SK-N-SH treated with all-trans-retinoic acid at 6 μM for 48 hours (cell line): ENCODE measurements around the gene CAP1.

Experiments
- ATAC-seq: fragments of 200-7000 bp; cut with Tn5 transposase; 3 replicates; pipeline ENCODE4 v1.9.1; 2020; ENCODE audit warnings: mild to moderate bottlenecking, moderate library complexity
- ARNTL ChIP-seq: fragments of 450-650 bp; formaldehyde crosslinking; IDR thresholded peaks from 2 replicates; pipeline ENCODE4 v1.5.0; 2020; ENCODE audit warnings: low read depth, mild to moderate bottlenecking, moderate library complexity, borderline replicate concordance
- BACH2 ChIP-seq: fragments of 250-450 bp; sonication (Bioruptor Pico); IDR thresholded peaks from 2 replicates; pipeline ENCODE4 v1.9.0; 2021; ENCODE audit warnings: mild to moderate bottlenecking, borderline replicate concordance
- CREB5 ChIP-seq: fragments of 250-450 bp; sonication (Bioruptor Pico); IDR thresholded peaks from 2 replicates; pipeline ENCODE4 v1.5.1; 2020; ENCODE audit warnings: low read depth, mild to moderate bottlenecking, moderate library complexity
- CSDC2 ChIP-seq: fragments of 250-450 bp; sonication (Bioruptor Pico); IDR thresholded peaks from 2 replicates; pipeline ENCODE4 v1.5.0; 2020; ENCODE audit warnings: mild to moderate bottlenecking, moderate library complexity
- ESRRG ChIP-seq: fragments of 250-450 bp; sonication (Bioruptor Pico); IDR thresholded peaks from 2 replicates; pipeline ENCODE4 v1.6.1; 2021; ENCODE audit warnings: mild to moderate bottlenecking
- PPARA ChIP-seq: fragments of 250-450 bp; sonication (Bioruptor Pico); IDR thresholded peaks from 2 replicates; pipeline ENCODE4 v1.5.0; 2020; ENCODE audit warnings: mild to moderate bottlenecking, borderline replicate concordance
- SNAI2 ChIP-seq: fragments of 250-450 bp; sonication (Bioruptor Pico); IDR thresholded peaks from 2 replicates; pipeline ENCODE4 v1.5.0; 2020; ENCODE audit warnings: mild to moderate bottlenecking, moderate library complexity
- TOX ChIP-seq: fragments of 250-450 bp; sonication (Bioruptor Pico); IDR thresholded peaks from 2 replicates; pipeline ENCODE4 v1.8.0; 2021; ENCODE audit warnings: mild to moderate bottlenecking, moderate library complexity, borderline replicate concordance
- ZFP3 ChIP-seq: fragments of 250-450 bp; sonication (Bioruptor Pico); IDR thresholded peaks from 2 replicates; pipeline ENCODE4 v1.5.0; 2020; ENCODE audit warnings: mild to moderate bottlenecking, moderate library complexity
- ZFP30 ChIP-seq: fragments of 450-650 bp; formaldehyde crosslinking; IDR thresholded peaks from 2 replicates; pipeline ENCODE4 v1.5.0; 2022; ENCODE audit warnings: mild to moderate bottlenecking, moderate library complexity
- ZNF565 ChIP-seq: fragments of 450-650 bp; formaldehyde crosslinking; conservative IDR thresholded peaks from 2 replicates; pipeline ENCODE4 v1.5.0; 2020; ENCODE audit warnings: low read depth, mild to moderate bottlenecking, moderate library complexity
- ZNF70 ChIP-seq: fragments of 450-650 bp; formaldehyde crosslinking; IDR thresholded peaks from 2 replicates; pipeline ENCODE4 v1.5.0; 2020; ENCODE audit warnings: mild to moderate bottlenecking, moderate library complexity
- TF ChIP-seq, protein P1 (sequence below): fragments of 250-450 bp; sonication (Bioruptor Pico); IDR thresholded peaks from 2 replicates; pipeline ENCODE4 v1.8.0; 2020; ENCODE audit warnings: mild to moderate bottlenecking, moderate library complexity, borderline replicate concordance
- TF ChIP-seq, protein P2 (sequence below): fragments of 250-450 bp; sonication (Bioruptor Pico); IDR thresholded peaks from 2 replicates; pipeline ENCODE4 v1.8.0; 2021; ENCODE audit warnings: low read depth, mild to moderate bottlenecking, moderate library complexity, borderline replicate concordance
- TF ChIP-seq, protein P3 (sequence below): fragments of 250-450 bp; sonication (Bioruptor Pico); IDR thresholded peaks from 2 replicates; pipeline ENCODE4 v1.5.1; 2021; ENCODE audit warnings: mild to moderate bottlenecking, moderate library complexity

Gene CAP1

DNA sequence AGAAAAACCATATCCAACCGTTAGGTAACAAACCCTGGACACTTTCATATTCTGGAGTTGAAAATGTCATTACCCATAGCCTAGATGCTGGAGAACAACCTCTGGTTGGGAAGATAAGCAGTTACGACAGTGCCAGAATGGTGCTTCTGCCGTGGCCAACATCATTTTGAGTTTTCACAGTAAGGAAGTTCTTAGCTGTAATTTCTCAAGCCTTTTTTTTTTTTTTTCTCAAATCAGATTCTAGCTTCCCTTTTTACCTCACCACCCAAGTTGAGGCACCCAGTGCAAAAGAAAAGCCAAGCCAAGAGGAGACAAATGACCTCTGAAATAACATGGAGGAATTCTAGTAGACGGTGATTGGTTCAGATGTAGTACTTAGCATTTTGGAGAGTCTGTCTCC, 34.7 kb downstream of the CAP1 start:
- no peak for TF ChIP-seq ZNF565
- TF ChIP-seq TOX (CRISPR knock-in tag) = no peak
- TF ChIP-seq CSDC2 = no peak
- TF ChIP-seq ESRRG = no peak
- no peak for TF ChIP-seq SNAI2
- TF ChIP-seq, protein P1, sequence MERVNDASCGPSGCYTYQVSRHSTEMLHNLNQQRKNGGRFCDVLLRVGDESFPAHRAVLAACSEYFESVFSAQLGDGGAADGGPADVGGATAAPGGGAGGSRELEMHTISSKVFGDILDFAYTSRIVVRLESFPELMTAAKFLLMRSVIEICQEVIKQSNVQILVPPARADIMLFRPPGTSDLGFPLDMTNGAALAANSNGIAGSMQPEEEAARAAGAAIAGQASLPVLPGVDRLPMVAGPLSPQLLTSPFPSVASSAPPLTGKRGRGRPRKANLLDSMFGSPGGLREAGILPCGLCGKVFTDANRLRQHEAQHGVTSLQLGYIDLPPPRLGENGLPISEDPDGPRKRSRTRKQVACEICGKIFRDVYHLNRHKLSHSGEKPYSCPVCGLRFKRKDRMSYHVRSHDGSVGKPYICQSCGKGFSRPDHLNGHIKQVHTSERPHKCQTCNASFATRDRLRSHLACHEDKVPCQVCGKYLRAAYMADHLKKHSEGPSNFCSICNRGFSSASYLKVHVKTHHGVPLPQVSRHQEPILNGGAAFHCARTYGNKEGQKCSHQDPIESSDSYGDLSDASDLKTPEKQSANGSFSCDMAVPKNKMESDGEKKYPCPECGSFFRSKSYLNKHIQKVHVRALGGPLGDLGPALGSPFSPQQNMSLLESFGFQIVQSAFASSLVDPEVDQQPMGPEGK (CRISPR knock-in tag) = no peak
- TF ChIP-seq, protein P2, sequence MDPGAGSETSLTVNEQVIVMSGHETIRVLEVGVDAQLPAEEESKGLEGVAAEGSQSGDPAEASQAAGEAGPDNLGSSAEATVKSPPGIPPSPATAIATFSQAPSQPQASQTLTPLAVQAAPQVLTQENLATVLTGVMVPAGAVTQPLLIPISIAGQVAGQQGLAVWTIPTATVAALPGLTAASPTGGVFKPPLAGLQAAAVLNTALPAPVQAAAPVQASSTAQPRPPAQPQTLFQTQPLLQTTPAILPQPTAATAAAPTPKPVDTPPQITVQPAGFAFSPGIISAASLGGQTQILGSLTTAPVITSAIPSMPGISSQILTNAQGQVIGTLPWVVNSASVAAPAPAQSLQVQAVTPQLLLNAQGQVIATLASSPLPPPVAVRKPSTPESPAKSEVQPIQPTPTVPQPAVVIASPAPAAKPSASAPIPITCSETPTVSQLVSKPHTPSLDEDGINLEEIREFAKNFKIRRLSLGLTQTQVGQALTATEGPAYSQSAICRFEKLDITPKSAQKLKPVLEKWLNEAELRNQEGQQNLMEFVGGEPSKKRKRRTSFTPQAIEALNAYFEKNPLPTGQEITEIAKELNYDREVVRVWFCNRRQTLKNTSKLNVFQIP (CRISPR knock-in tag) = no peak
- TF ChIP-seq BACH2 (CRISPR knock-in tag) = no peak
- TF ChIP-seq, protein P3, sequence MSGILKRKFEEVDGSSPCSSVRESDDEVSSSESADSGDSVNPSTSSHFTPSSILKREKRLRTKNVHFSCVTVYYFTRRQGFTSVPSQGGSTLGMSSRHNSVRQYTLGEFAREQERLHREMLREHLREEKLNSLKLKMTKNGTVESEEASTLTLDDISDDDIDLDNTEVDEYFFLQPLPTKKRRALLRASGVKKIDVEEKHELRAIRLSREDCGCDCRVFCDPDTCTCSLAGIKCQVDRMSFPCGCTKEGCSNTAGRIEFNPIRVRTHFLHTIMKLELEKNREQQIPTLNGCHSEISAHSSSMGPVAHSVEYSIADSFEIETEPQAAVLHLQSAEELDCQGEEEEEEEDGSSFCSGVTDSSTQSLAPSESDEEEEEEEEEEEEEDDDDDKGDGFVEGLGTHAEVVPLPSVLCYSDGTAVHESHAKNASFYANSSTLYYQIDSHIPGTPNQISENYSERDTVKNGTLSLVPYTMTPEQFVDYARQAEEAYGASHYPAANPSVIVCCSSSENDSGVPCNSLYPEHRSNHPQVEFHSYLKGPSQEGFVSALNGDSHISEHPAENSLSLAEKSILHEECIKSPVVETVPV (CRISPR knock-in tag) = no peak
- ATAC-seq = no peak

DNA sequence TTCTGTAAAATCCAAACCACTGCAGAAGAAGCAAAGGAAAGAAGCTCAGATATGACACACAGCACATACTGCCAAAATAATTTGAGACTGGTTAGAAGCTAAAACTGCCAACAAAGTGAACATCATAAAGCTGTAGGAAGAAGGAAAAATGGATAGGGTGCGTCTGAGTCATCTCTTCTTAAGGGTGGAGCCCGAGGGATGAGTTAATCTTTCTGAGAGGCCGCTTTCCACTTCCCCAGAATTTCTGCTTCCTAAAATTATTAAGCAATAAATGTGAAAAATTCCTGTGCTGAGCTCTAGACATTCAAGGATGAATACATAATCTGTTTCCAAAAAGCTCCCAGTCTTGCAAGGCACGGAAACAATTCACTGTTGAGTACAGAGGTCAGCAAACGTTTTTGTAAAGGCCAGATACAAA, 36.4 kb downstream of the CAP1 start:
- ATAC-seq = peak; percentile 69
- TF ChIP-seq ARNTL (no peak), ESRRG (no peak), CSDC2 (no peak), ZNF70 (CRISPR knock-in tag) (no peak), CREB5 (CRISPR knock-in tag) (no peak), TOX (CRISPR knock-in tag) (no peak), ZFP3 (CRISPR knock-in tag) (no peak)
- TF ChIP-seq, protein P3 (CRISPR knock-in tag) = no peak

DNA sequence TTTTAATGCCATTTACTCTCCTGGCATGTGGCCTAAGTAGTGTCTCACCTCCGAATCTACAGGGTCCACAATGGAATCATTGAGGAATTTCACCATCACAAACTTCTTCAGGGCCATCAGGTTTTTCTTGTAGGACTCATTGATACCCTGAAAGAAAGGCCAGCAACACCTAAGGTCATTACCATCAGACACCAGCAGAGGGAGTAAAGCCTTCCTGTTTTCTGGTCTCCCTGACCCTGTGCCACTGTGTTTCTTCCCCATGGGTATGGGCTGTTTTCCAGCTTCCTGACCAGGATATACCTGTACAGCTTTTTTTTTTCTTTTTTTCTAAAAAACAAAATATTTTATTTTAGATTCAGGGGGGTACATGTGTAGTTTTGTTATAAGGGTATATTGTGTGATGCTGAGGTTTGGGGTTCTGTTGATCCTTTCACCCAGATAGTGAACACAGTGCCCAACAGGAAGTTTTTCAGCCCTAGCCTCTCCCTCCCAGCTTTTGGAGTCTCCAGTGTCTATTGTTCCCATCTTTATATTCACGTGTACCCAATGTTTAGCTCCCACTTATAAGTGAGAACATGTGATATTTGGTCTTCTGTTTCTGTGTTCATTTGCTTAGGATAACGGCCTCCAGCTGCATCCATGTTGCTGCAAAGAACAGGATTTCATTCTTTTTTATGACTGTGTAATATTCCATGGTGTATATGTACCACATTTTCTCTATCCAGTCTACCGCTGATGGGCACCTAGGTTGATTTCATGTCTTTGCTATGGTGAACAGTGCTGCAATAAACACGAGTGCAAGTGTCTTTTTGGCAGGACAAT, 38.2 kb downstream of the CAP1 start:
- no peak for TF ChIP-seq ARNTL
- TF ChIP-seq ZNF70 (CRISPR knock-in tag) = no peak
- TF ChIP-seq ZFP30 (CRISPR knock-in tag) = no peak
- TF ChIP-seq, protein P1 (CRISPR knock-in tag) = no peak
- no peak for TF ChIP-seq PPARA (CRISPR knock-in tag)
- no peak for TF ChIP-seq CREB5 (CRISPR knock-in tag)
- TF ChIP-seq SNAI2 = no peak
- TF ChIP-seq, all 23 proteins: peak for 0
- peak; percentile 79 for ATAC-seq
